NB4 (cell line): ENCODE measurements around the gene RSPO3.
"Not testable (repeated sequence)": the region's sequence is repeated elsewhere in the genome, so short reads cannot be mapped to it uniquely, and the experiment has no call there.

Experiments
- DNase-seq: peaks from one replicate; pipeline ENCODE4 v3.0.0; 2010; ENCODE audit warnings: low read depth
- H3K4me3 ChIP-seq: one replicate; pipeline ENCODE4 v1.5.1; 2011; ENCODE audit warnings: mild to moderate bottlenecking, low read depth, low read length, moderate library complexity
- CTCF ChIP-seq: IDR thresholded peaks from one replicate; pipeline ENCODE4 v1.5.1; 2012; ENCODE audit warnings: low read depth, low read length
- MAX ChIP-seq: IDR thresholded peaks from 2 replicates; pipeline ENCODE4 v1.6.1; 2011; ENCODE audit warnings: low read depth, low read length
- MYC ChIP-seq: IDR thresholded peaks from 2 replicates; pipeline ENCODE4 v1.6.1; 2011; ENCODE audit warnings: low read depth, low read length
- POLR2A ChIP-seq: IDR thresholded peaks from 2 replicates; pipeline ENCODE4 v1.6.1; 2011; ENCODE audit warnings: mild to moderate bottlenecking; ENCODE audit not compliant: insufficient read length; ENCODE audit errors: extremely low read depth

Gene RSPO3

DNA sequence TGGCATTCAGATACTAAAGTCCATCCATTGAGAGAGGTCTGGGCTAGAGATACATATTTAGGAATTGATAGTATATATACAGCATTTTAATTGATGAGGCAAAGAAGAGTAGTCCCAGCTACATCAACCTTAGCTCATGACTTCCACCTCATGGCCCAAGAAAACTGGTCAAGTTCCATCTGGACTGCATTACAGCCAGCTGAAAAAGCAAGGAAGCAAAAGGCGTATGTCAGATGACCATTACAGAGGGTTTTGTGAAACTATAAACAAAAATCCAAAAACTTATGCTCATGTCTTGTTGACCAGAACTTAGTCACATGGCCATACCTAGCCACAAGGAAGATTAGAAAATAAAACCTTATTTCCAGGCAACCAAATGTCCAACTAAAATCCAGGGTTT is 101.4 kb downstream of the RSPO3 start:
- no peak for TF ChIP-seq MYC
- TF ChIP-seq MAX: no peak
- TF ChIP-seq CTCF: no peak
- TF ChIP-seq POLR2A: no peak
- no peak overlapping the region for H3K4me3 ChIP-seq
- no peak for DNase-seq

DNA sequence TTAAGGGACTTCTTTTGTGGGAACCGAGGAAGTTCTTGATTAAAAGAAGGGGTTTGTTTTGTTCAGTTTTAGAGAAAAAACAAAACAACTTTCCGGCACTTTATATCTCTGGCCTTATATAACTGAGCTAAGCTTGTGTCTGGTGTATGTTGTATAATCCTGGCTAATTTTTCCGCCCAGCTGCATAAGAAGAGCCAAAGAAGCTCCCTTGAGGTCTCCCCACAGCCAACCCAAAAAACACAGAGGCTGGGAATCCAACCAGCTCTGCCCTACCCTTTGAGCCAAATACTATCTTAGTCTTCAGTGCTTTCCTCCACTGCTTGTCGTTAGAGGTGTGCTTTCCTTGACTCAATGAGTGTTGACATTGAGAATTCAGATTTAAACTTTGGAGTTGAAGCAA is 102.7 kb downstream of the RSPO3 start:
- TF ChIP-seq MAX: no peak
- no peak for TF ChIP-seq POLR2A
- TF ChIP-seq CTCF: no peak
- TF ChIP-seq MYC: no peak
- no peak overlapping the region for H3K4me3 ChIP-seq
- DNase-seq: no peak

DNA sequence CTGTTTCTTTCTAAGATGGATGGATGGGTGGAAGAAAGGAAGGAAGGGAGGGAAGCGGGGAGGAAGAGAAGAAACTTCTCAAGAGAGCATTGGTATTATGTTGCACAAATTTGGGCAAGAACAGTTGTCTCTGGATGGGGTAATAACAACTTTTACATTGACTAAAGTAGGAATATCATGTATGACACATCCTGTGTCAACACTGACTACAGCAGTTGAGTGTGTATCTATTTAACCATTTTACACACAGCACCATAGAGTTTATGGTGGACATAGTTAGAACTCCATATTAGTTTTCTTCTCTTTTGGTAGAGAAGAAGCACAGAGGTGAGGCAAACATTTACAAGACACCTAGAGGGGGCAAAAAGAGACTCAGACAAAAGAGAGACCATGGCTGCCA is 103.9 kb downstream of the RSPO3 start:
- TF ChIP-seq CTCF: no peak
- no peak for TF ChIP-seq MYC
- TF ChIP-seq MAX: no peak
- DNase-seq: no peak
- no peak overlapping the region for H3K4me3 ChIP-seq

- DNase-seq: no peak
Measured at GRCh38 chr6:127225497-127225896, 107.0 kb downstream of the RSPO3 start.

GRCh38 chr6:127233819-127234218 is 115.3 kb downstream of the RSPO3 start:
- DNase-seq, H3K4me3 ChIP-seq: not testable (repeated sequence)

More at GRCh38 chr6:127225497-127225896, 107.0 kb downstream of the RSPO3 start:
- no peak overlapping the region for H3K4me3 ChIP-seq
- TF ChIP-seq CTCF (no peak), POLR2A (no peak), MYC (no peak), MAX (no peak)

GRCh38 chr6:127243501-127243900 is 125.0 kb downstream of the RSPO3 start:
- no peak overlapping the region for H3K4me3 ChIP-seq
- no peak for DNase-seq
- TF ChIP-seq POLR2A: no peak
- TF ChIP-seq CTCF: no peak
- no peak for TF ChIP-seq MYC
- no peak for TF ChIP-seq MAX
